ENCODE results near the gene DPYSL4.

Gene DPYSL4

DNA sequence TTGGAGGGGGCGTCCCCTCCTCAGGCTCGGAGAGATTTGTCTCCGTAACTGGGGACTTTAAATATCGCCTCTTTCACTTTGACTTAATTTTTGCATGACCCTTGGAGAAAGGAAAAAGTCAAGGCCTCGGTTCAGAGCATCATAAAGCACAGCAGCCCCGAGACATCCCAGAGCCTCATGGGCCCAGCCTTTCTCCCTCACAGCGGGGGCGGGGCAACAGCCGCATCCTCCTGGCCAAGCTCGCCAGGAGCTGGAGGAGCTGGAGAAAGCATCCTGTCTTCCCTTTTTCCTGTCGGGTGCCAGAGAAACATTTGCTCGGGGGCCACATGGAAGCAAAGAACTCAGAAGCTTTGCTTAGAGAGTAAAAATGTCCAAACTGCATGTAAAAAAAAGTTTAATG lies 43.6 kb upstream of the DPYSL4 start:
- Histone ChIP-seq H3K9me3 (ENCODE audit: low read length) (no peaks in the 10 kb centered on the region), H3K36me3 (ENCODE audit: insufficient read depth, low read length) (no peaks in the 10 kb centered on the region), H3K4me3 (ENCODE audit: low read depth in 1 of 2, low read length in 2 of 2) (no peak overlapping the region), H3K9ac (ENCODE audit: low read length) (no peak overlapping the region), H3K4me1 (ENCODE audit: insufficient read depth, low read length) (no peaks in the 10 kb centered on the region), H3K27me3 (ENCODE audit: control insufficient read depth in 1 of 2, insufficient read depth in 2 of 2, low read length in 2 of 2) (peaks cover 0 to 6% of the 10 kb centered on the region in 2 donors), H3K27ac (ENCODE audit: low read depth, low read length) (no peak overlapping the region)

- no peaks in the 10 kb centered on the region for H3K9me3 ChIP-seq (ENCODE audit: low read length)
- H3K36me3 ChIP-seq (ENCODE audit: insufficient read depth, low read length) = no peaks in the 10 kb centered on the region
- peaks cover 0 to 6% of the 10 kb centered on the region in 2 donors for H3K27me3 ChIP-seq (ENCODE audit: control insufficient read depth in 1 of 2, insufficient read depth in 2 of 2, low read length in 2 of 2)
- H3K4me3 ChIP-seq (ENCODE audit: low read depth in 1 of 2, low read length in 2 of 2) = no peak overlapping the region
- H3K27ac ChIP-seq (ENCODE audit: low read depth, low read length) = no peak overlapping the region
- H3K9ac ChIP-seq (ENCODE audit: low read length) = no peak overlapping the region
- no peaks in the 10 kb centered on the region for H3K4me1 ChIP-seq (ENCODE audit: insufficient read depth, low read length)
These were observed 42.7 kb upstream of the DPYSL4 start for GRCh38 chr10:132144086-132144485.

DNA sequence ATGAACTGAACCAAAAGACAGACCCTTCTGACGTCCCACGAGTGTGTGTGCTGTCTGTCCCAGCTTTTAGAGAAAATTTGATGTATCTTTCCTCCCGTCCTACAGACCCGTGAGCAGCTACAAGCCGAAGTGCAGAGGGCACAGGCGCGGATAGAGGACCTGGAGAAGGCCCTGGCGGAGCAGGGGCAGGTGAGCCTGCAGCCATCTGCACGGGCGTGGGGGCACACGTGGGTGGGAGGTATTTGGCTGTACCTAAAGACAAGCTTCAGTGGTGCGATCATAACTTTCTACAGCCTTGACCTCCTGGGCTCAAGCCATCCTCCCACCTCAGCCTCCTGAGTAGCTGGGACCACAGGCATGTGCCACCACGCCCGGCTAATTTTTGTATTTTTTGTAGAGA lies 41.7 kb upstream of the DPYSL4 start:
- Histone ChIP-seq H3K9ac (ENCODE audit: low read length) (no peak overlapping the region), H3K36me3 (ENCODE audit: insufficient read depth, low read length) (no peaks in the 10 kb centered on the region), H3K27ac (ENCODE audit: low read depth, low read length) (no peak overlapping the region), H3K4me1 (ENCODE audit: insufficient read depth, low read length) (no peaks in the 10 kb centered on the region), H3K4me3 (ENCODE audit: low read depth in 1 of 2, low read length in 2 of 2) (no peak overlapping the region), H3K9me3 (ENCODE audit: low read length) (no peaks in the 10 kb centered on the region), H3K27me3 (ENCODE audit: control insufficient read depth in 1 of 2, insufficient read depth in 2 of 2, low read length in 2 of 2) (peaks cover 0 to 6% of the 10 kb centered on the region in 2 donors)

DNA sequence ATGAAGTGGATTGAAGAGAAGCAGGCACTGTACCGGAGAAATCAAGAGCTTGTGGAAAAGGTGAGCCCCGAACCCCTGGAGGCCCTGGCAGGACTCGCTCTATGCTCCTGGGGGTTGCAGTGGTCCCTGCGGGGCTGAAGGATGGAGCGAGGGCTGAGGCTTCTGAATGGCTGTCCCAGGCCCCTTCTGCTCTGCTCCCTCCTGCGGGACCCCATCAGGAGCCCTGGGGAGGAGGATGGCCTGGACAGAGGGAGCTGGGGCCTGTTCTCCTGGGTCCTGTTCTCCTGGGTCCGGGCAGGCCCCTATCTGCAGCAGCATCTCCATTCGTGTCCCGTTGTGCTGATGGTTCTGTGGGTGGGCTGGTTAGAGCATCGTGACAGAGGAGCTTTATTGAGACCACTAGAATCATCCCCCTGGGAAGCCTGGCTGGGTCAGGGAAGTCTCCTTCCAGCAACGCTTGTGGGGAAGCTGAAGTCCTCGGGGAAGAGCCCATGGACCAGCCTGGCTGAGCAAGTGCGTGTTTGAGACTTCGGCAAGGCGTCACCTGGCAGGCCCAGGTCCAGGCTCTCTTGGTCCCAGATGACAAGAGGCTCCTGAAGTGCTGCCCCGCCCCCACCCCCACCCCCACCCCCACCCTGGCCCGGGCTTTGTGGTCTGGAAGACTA lies 41.1 kb upstream of the DPYSL4 start:
- H3K27ac ChIP-seq (ENCODE audit: low read depth, low read length) = no peak overlapping the region
- H3K27me3 ChIP-seq (ENCODE audit: control insufficient read depth in 1 of 2, insufficient read depth in 2 of 2, low read length in 2 of 2) = peaks cover 0 to 6% of the 10 kb centered on the region in 2 donors
- H3K9ac ChIP-seq (ENCODE audit: low read length) = no peak overlapping the region
- no peaks in the 10 kb centered on the region for H3K36me3 ChIP-seq (ENCODE audit: insufficient read depth, low read length)
- H3K9me3 ChIP-seq (ENCODE audit: low read length) = no peaks in the 10 kb centered on the region
- no peak overlapping the region for H3K4me3 ChIP-seq (ENCODE audit: low read depth in 1 of 2, low read length in 2 of 2)
- no peaks in the 10 kb centered on the region for H3K4me1 ChIP-seq (ENCODE audit: insufficient read depth, low read length)

DNA sequence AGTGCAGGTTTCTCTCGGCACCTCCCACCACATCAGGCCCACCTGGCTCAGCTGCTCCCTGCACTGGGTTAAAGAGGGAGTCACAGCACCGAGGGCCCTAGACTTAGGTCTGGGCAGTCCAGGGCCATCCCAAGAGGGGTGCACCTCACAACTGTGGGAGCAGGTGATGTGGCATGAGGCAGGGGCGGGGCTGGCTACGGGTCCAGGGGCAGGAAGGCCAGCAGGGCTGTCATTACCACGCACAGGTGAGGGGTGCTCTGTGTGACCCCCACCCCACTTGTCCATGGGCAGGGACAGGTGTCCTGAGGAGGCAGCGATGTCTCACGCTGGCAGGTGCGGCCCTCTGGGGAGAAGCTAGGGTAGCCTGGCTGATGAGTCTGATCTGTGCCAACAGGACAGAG lies 40.5 kb upstream of the DPYSL4 start:
- H3K36me3 ChIP-seq (ENCODE audit: insufficient read depth, low read length) = no peaks in the 10 kb centered on the region
- H3K27ac ChIP-seq (ENCODE audit: low read depth, low read length) = no peak overlapping the region
- H3K27me3 ChIP-seq (ENCODE audit: control insufficient read depth in 1 of 2, insufficient read depth in 2 of 2, low read length in 2 of 2) = peaks cover 0 to 6% of the 10 kb centered on the region in 2 donors
- no peaks in the 10 kb centered on the region for H3K9me3 ChIP-seq (ENCODE audit: low read length)
- H3K4me3 ChIP-seq (ENCODE audit: low read depth in 1 of 2, low read length in 2 of 2) = no peak overlapping the region
- no peaks in the 10 kb centered on the region for H3K4me1 ChIP-seq (ENCODE audit: insufficient read depth, low read length)
- no peak overlapping the region for H3K9ac ChIP-seq (ENCODE audit: low read length)

GRCh38 chr10:132146941-132147915 lies 39.5 kb upstream of the DPYSL4 start:
- Histone ChIP-seq H3K4me1 (ENCODE audit: insufficient read depth, low read length) (no peaks in the 10 kb centered on the region), H3K27ac (ENCODE audit: low read depth, low read length) (no peak overlapping the region), H3K36me3 (ENCODE audit: insufficient read depth, low read length) (no peaks in the 10 kb centered on the region), H3K4me3 (ENCODE audit: low read depth in 1 of 2, low read length in 2 of 2) (no peak overlapping the region), H3K9me3 (ENCODE audit: low read length) (no peaks in the 10 kb centered on the region), H3K9ac (ENCODE audit: low read length) (no peak overlapping the region), H3K27me3 (ENCODE audit: control insufficient read depth in 1 of 2, insufficient read depth in 2 of 2, low read length in 2 of 2) (peaks cover 0 to 6% of the 10 kb centered on the region in 2 donors)

- no peaks in the 10 kb centered on the region for H3K27me3 ChIP-seq (ENCODE audit: control insufficient read depth in 1 of 2, insufficient read depth in 2 of 2, low read length in 2 of 2)
- no peak overlapping the region for H3K9ac ChIP-seq (ENCODE audit: low read length)
- no peaks in the 10 kb centered on the region for H3K9me3 ChIP-seq (ENCODE audit: low read length)
- no peaks in the 10 kb centered on the region for H3K36me3 ChIP-seq (ENCODE audit: insufficient read depth, low read length)
- H3K27ac ChIP-seq (ENCODE audit: low read depth, low read length) = no peak overlapping the region
- H3K4me1 ChIP-seq (ENCODE audit: insufficient read depth, low read length) = no peaks in the 10 kb centered on the region
- no peak overlapping the region for H3K4me3 ChIP-seq (ENCODE audit: low read depth in 1 of 2, low read length in 2 of 2)
These were observed 38.2 kb upstream of the DPYSL4 start for GRCh38 chr10:132148261-132149251.

- H3K9me3 ChIP-seq (ENCODE audit: low read length) = no peaks in the 10 kb centered on the region
- H3K4me3 ChIP-seq (ENCODE audit: low read depth in 1 of 2, low read length in 2 of 2) = no peak overlapping the region
- H3K27ac ChIP-seq (ENCODE audit: low read depth, low read length) = no peak overlapping the region
- no peak overlapping the region for H3K9ac ChIP-seq (ENCODE audit: low read length)
- H3K4me1 ChIP-seq (ENCODE audit: insufficient read depth, low read length) = no peaks in the 10 kb centered on the region
- H3K36me3 ChIP-seq (ENCODE audit: insufficient read depth, low read length) = no peaks in the 10 kb centered on the region
- H3K27me3 ChIP-seq (ENCODE audit: control insufficient read depth in 1 of 2, insufficient read depth in 2 of 2, low read length in 2 of 2) = no peaks in the 10 kb centered on the region
These were observed 37.5 kb upstream of the DPYSL4 start for GRCh38 chr10:132149271-132149670.

DNA sequence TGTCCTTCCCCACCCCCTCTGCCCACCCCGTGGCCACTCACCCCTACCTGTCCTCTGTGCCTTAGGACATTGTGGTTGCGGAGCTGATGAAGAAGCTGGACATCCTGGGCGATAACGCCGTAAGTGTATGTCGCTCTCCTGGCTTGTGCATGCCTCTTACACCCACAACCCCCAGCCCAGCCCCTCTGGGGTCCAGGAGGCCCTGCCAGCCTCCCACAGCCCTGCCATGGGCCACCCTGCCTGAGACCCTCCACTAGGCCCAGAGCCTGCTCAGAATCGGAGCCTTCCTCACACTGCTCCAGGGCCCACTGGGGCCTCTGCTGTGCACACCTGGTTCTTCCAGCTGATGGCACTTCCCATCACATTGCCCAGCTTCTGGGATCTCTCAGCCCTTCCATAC lies 36.8 kb upstream of the DPYSL4 start:
- Histone ChIP-seq H3K4me3 (ENCODE audit: low read depth in 1 of 2, low read length in 2 of 2) (no peak overlapping the region), H3K27me3 (ENCODE audit: control insufficient read depth in 1 of 2, insufficient read depth in 2 of 2, low read length in 2 of 2) (no peaks in the 10 kb centered on the region), H3K4me1 (ENCODE audit: insufficient read depth, low read length) (no peaks in the 10 kb centered on the region), H3K27ac (ENCODE audit: low read depth, low read length) (no peak overlapping the region), H3K36me3 (ENCODE audit: insufficient read depth, low read length) (no peaks in the 10 kb centered on the region), H3K9me3 (ENCODE audit: low read length) (no peaks in the 10 kb centered on the region), H3K9ac (ENCODE audit: low read length) (no peak overlapping the region)

GRCh38 chr10:132150777-132151176 lies 36.0 kb upstream of the DPYSL4 start:
- H3K27me3 ChIP-seq (ENCODE audit: control insufficient read depth in 1 of 2, insufficient read depth in 2 of 2, low read length in 2 of 2) = no peaks in the 10 kb centered on the region
- no peak overlapping the region for H3K9ac ChIP-seq (ENCODE audit: low read length)
- H3K4me1 ChIP-seq (ENCODE audit: insufficient read depth, low read length) = no peaks in the 10 kb centered on the region
- no peaks in the 10 kb centered on the region for H3K9me3 ChIP-seq (ENCODE audit: low read length)
- no peaks in the 10 kb centered on the region for H3K36me3 ChIP-seq (ENCODE audit: insufficient read depth, low read length)
- no peak overlapping the region for H3K4me3 ChIP-seq (ENCODE audit: low read depth in 1 of 2, low read length in 2 of 2)
- no peak overlapping the region for H3K27ac ChIP-seq (ENCODE audit: low read depth, low read length)

Measured in muscle layer of colon (tissue), 2 donors.